Measurements from ENCODE around the gene DHDDS.
"Not testable (repeated sequence)": the region's sequence is repeated elsewhere in the genome, so short reads cannot be mapped to it uniquely, and the experiment has no call there.

DHDDS gene

GRCh38 chr1:26477446-26478152 is 45.5 kb downstream of the DHDDS start:
- DNase-seq = peak; percentile 21

GRCh38 chr1:26478159-26478558 is 46.0 kb downstream of the DHDDS start:
- no peak for DNase-seq

GRCh38 chr1:26478988-26479387 is 46.9 kb downstream of the DHDDS start:
- DNase-seq = no peak

- no peak for DNase-seq
These were observed 50.8 kb downstream of the DHDDS start for GRCh38 chr1:26482921-26483320.

- DNase-seq = no peak
These were observed 51.9 kb downstream of the DHDDS start for GRCh38 chr1:26483980-26484379.

GRCh38 chr1:26490155-26490554 is 58.0 kb downstream of the DHDDS start:
- no peak for DNase-seq

- no peak for DNase-seq
These were observed 61.1 kb downstream of the DHDDS start for GRCh38 chr1:26493267-26493666.

GRCh38 chr1:26493938-26494337 is 61.8 kb downstream of the DHDDS start:
- DNase-seq = no peak

GRCh38 chr1:26496861-26497260 is 64.7 kb downstream of the DHDDS start:
- no peak for DNase-seq

GRCh38 chr1:26498894-26499293 is 66.8 kb downstream of the DHDDS start:
- no peak for DNase-seq

- no peak for DNase-seq
These were observed 68.5 kb downstream of the DHDDS start for GRCh38 chr1:26500488-26501175.

GRCh38 chr1:26510711-26511110 is 78.6 kb downstream of the DHDDS start:
- DNase-seq = not testable (repeated sequence)

GRCh38 chr1:26515836-26516235 is 83.7 kb downstream of the DHDDS start:
- not testable (repeated sequence) for DNase-seq

GRCh38 chr1:26516987-26517765 is 85.1 kb downstream of the DHDDS start:
- no peak for DNase-seq

GRCh38 chr1:26517766-26518049 is 85.6 kb downstream of the DHDDS start:
- no peak for DNase-seq

- DNase-seq = no peak
These were observed 86.2 kb downstream of the DHDDS start for GRCh38 chr1:26518355-26518754.

- no peak for DNase-seq
These were observed 88.2 kb downstream of the DHDDS start for GRCh38 chr1:26520339-26520738.
